ENCODE measurements around the gene IL24. TPM values are rescaled to one million over a fixed set of nuclear protein-coding genes. Genes with fewer than 3 reads are reported as not detected.
"Not testable (repeated sequence)": the region's sequence is repeated elsewhere in the genome, so short reads cannot be mapped to it uniquely, and the experiment has no call there.

The IL24 gene
- total RNA-seq, result 0.25 and 0.39 TPM in 2 replicates

- intact Hi-C loops (cut with micrococcal nuclease), result no loop called here
These were observed at the start of gene IL24 for GRCh38 chr1:206897175-206897574. IL24 (plus strand) TSS chr1:206897443; CDS start chr1:206897833, 390 bp downstream.

DNA sequence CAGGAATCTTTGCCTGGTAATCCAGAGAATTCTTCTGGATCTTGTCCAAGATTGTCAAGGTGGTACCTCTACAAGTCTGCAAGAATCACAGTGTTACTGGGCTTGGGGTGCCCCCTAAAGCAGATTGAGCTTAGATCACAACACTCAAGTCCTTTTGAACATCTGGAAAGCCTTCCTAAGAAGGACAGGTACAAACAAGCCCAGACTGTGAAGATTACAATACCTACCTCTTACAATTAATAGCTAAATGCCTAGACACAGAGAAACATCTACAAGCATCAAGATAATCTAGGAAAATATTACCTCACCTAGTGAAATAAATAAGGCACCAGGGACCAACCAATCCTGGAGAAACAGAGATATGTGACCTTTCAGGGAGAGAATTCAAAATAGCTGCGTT lies 49.3 kb upstream of the IL24 start:
- intact Hi-C loops (cut with micrococcal nuclease), result no loop called here

- intact Hi-C loops (cut with micrococcal nuclease), result no loop called here
These were observed 46.8 kb upstream of the IL24 start for GRCh38 chr1:206850401-206850800.

DNA sequence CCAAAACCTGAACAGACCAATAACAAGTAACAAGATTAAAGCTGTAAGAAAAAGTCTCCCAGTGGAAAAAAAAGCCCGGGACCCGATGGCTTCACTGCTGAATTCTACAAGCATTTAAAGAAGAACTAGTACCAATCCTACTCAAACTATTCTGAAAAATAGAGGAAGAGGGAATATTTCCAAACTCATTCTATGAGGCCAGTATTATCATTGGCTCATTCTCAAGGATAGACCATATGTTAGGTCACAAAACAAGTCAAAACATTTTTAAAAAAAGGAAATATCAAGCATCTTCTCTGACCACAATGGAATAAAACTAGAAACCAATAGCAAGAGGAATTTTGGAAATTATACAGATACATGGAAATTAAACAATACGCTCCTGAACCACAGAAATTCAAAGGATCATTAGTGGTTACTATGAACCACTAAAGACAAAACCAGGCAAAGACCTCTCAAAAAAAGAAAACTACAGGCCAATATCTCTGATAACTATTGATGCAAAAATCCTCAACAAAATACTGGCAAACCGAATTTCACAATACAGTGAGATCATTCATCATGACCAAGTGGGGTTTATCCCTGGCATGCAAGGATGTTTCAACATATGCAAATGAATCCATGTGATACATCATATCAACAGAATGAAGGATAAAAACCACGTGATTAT lies 45.8 kb upstream of the IL24 start:
- intact Hi-C loops (cut with micrococcal nuclease), result no loop called here

- intact Hi-C loops (cut with micrococcal nuclease), result not testable (repeated sequence)
These were observed 44.6 kb upstream of the IL24 start for GRCh38 chr1:206852662-206853061.

DNA sequence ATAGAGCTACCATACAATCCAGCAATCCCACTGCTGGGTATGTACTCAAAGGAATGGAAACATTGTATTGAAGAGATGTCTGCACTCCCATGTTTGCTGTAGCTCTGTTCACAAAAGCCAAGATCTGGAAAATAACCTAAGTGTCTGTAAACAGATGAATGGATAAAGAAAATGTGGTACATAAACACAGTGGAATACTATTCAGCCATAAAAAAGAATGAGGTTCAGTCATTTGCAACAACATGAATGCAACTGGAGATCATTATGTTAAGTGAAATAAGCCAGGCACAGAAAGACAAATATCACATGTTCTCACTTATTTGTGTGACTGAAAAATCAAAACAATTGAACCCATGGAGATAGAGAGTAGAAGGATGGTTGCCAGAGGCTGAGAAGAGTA lies 43.5 kb upstream of the IL24 start:
- intact Hi-C loops (cut with micrococcal nuclease), result not testable (repeated sequence)

- intact Hi-C loops (cut with micrococcal nuclease), result no loop called here
These were observed 42.7 kb upstream of the IL24 start for GRCh38 chr1:206854401-206855129.

- intact Hi-C loops (cut with micrococcal nuclease), result no loop called here
These were observed 41.4 kb upstream of the IL24 start for GRCh38 chr1:206855859-206856258.

GRCh38 chr1:206856674-206857464 lies 40.4 kb upstream of the IL24 start:
- intact Hi-C loops (cut with micrococcal nuclease), result no loop called here

DNA sequence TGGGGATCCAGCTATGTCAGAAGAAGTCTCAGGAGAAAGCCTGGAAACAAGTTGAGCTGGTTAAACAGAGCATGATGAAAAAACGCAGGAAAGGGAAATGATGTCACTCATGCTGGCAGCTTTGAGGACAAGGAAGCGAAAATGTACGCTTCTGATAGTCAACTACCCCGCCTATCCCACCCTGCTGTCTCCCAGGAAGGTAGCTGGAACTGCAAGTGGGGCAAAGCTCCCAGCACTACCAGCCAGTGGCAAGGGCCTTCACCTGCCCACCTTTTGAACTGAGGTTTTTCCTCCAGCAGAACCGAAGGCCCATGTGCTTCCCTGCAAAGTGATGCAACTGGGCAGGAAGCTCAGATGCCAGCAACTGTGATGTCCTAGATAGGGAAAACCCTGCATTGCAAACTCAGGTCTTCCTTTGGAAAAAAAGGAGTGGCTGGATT lies 38.1 kb upstream of the IL24 start:
- intact Hi-C loops (cut with micrococcal nuclease), result no loop called here

GRCh38 chr1:206860165-206860564 lies 37.1 kb upstream of the IL24 start:
- intact Hi-C loops (cut with micrococcal nuclease), result no loop called here

GRCh38 chr1:206863266-206863665 lies 34.0 kb upstream of the IL24 start:
- intact Hi-C loops (cut with micrococcal nuclease), result no loop called here

GRCh38 chr1:206864939-206865671 lies 32.1 kb upstream of the IL24 start, which contains the start of gene IL20:
IL20 (plus strand) TSS chr1:206865623; CDS start chr1:206865853, 230 bp downstream.
- intact Hi-C loops (cut with micrococcal nuclease), result loop anchor here (1.0 to 2.0 kb wide), 6 partner anchors 46 to 634 kb away; no protein-coding TSS in a partner anchor

DNA sequence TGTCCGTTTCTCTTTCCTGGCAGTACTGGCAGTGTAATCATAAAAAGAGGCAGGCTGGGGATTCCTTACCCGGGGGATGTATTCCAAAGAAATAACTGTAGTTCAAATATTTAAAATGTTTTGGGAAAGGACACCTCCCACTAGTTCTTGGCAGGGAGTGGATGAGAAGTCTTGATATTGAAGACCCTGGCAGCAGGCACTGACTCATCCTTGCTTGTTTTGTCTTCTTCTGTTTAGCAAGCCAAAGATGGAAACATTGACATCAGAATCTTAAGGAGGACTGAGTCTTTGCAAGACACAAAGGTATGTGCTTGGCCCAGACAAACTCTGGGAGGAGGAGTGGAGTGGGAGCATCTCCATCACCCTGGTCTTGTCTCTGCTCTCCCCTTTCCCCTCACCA lies 31.2 kb upstream of the IL24 start:
- intact Hi-C loops (cut with micrococcal nuclease), result no loop called here

DNA sequence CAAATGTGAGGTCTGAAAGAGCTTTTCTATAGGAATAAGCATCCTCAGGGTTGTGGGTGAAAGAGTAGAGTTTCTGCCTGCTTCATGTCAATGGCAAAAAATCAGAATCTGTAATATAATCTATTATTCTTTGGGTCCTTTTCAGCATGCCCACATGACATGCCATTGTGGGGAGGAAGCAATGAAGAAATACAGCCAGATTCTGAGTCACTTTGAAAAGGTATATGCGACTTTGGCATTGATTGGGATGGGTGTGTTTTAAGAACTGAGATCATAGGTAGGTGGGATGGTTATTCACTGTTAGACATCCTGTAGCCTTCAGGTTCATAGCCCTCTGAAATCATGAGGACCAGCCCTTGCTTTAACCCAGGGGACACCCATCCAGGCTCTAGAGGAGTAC lies 30.0 kb upstream of the IL24 start:
- intact Hi-C loops (cut with micrococcal nuclease), result no loop called here

DNA sequence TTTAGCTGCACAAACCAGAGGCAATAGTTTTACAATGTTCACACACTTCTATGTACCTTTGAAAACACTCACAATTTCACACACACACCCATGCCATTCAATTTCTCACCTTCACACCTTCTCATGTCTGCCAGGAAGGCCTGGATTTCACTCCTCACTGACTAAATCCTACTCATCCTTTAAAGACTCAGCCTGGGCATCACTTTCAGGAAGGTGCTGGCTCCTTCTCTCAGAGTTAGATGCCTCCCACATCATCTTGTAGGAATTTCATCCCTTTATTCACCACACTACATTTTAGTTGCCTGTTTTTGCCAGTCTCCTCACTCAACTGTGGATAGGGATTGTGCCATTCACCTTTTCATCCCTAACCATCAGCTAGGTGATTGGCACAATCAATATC lies 29.5 kb upstream of the IL24 start:
- intact Hi-C loops (cut with micrococcal nuclease), result no loop called here

DNA sequence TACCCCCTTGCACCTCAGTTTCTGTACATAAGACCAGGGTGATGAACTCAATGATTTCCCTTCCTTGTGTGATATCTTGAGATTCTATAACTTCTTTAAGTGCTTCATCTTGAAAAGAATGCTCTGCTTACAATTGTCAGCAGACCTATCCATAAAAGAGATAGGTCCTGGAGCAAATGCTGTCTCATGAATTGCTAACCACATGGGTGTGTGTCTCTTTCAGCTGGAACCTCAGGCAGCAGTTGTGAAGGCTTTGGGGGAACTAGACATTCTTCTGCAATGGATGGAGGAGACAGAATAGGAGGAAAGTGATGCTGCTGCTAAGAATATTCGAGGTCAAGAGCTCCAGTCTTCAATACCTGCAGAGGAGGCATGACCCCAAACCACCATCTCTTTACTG lies 29.0 kb upstream of the IL24 start:
- intact Hi-C loops (cut with micrococcal nuclease), result no loop called here

- intact Hi-C loops (cut with micrococcal nuclease), result no loop called here
These were observed 25.1 kb upstream of the IL24 start for GRCh38 chr1:206872139-206872538.

- intact Hi-C loops (cut with micrococcal nuclease), result no loop called here
These were observed 23.5 kb upstream of the IL24 start for GRCh38 chr1:206873603-206874188.

GRCh38 chr1:206875752-206876377 lies 21.4 kb upstream of the IL24 start:
- intact Hi-C loops (cut with micrococcal nuclease), result no loop called here

Measured in T-helper 1 cell treated with Interleukin-12 subunit alpha and Interleukin-12 subunit beta and Interleukin-4 antibody, amounts not matched to agents 30 ng/mL and 1 ng/mL, for 36 hours (primary cell).